BLaER1 treated with 17β-estradiol and CSF1 and Interleukin-3, amounts not matched to agents 10 nM and 100 nM (cell line): Measurements from ENCODE around the gene ADAM15.

Source experiments
- H3K27ac ChIP-seq, 11 experiments: shearing (Covaris generic); formaldehyde crosslinking; 2 replicates each; pipeline ENCODE4 v1.8.1; 2022
- H3K27me3 ChIP-seq, 11 experiments: shearing (Covaris generic); formaldehyde crosslinking; 2 replicates each; pipeline ENCODE4 v1.8.1; 2022
- H3K36me3 ChIP-seq, 11 experiments: shearing (Covaris generic); formaldehyde crosslinking; 2 replicates each; pipeline ENCODE4 v1.8.1; 2022
- H3K4me1 ChIP-seq, 10 experiments: shearing (Covaris generic); formaldehyde crosslinking; 2 replicates each; pipeline ENCODE4 v1.8.1; 2022
- H3K4me2 ChIP-seq, 11 experiments: shearing (Covaris generic); formaldehyde crosslinking; 2 replicates each; pipeline ENCODE4 v1.8.1; 2022
- H3K4me3 ChIP-seq, 10 experiments: shearing (Covaris generic); formaldehyde crosslinking; 2 replicates each; pipeline ENCODE4 v1.8.1; 2022
- H3K9ac ChIP-seq, 11 experiments: shearing (Covaris generic); formaldehyde crosslinking; 2 replicates each; pipeline ENCODE4 v1.8.1; 2022
- H3K9me3 ChIP-seq, 11 experiments: shearing (Covaris generic); formaldehyde crosslinking; replicated peaks in 1 of 11; 2 replicates each; pipeline ENCODE4 v1.8.1; 2022
- H4K20me1 ChIP-seq, 11 experiments: shearing (Covaris generic); formaldehyde crosslinking; 2 replicates each; pipeline ENCODE4 v1.8.1; 2022
- Cebpa-rat ChIP-seq, 11 experiments: shearing (Covaris generic); IDR thresholded peaks; 2 replicates each; pipeline ENCODE4 v1.8.1; 2022

ADAM15 gene, protein sequence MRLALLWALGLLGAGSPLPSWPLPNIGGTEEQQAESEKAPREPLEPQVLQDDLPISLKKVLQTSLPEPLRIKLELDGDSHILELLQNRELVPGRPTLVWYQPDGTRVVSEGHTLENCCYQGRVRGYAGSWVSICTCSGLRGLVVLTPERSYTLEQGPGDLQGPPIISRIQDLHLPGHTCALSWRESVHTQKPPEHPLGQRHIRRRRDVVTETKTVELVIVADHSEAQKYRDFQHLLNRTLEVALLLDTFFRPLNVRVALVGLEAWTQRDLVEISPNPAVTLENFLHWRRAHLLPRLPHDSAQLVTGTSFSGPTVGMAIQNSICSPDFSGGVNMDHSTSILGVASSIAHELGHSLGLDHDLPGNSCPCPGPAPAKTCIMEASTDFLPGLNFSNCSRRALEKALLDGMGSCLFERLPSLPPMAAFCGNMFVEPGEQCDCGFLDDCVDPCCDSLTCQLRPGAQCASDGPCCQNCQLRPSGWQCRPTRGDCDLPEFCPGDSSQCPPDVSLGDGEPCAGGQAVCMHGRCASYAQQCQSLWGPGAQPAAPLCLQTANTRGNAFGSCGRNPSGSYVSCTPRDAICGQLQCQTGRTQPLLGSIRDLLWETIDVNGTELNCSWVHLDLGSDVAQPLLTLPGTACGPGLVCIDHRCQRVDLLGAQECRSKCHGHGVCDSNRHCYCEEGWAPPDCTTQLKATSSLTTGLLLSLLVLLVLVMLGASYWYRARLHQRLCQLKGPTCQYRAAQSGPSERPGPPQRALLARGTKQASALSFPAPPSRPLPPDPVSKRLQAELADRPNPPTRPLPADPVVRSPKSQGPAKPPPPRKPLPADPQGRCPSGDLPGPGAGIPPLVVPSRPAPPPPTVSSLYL

DNA sequence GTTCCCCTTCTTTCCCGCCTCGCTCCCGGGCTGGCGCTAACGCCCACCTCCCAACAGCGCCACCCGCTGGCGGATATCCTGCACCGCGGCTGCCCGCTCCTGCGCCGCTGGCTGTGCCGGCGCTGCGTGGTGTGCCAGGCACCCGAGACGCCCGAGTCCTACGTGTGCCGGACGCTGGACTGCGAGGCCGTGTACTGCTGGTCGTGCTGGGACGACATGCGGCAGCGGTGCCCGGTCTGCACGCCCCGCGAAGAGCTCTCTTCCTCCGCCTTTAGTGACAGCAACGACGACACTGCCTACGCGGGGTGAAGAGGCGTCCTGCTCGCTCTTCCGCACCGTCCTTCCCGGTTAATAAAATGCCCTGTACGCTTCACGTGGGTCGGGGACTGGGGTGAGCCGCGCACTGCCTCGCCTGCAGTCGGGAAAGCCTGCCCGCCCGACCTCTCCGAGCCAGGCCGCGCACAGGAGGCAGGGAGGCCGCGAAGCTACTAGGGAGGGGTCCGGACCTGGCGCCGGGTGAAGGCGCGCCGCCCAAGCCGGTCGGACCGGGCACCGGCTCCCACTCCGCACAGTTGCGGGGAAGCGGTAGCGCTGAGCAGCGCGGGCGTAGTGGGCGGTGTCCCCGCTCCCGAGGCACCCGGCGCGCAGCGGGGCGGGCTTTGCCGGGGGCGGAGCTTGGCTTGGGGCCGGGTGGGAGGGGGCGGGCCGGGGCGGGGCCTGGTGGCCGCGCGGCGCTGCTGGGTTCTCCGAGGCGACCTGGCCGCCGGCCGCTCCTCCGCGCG, at the start of gene ADAM15:
ADAM15 (plus strand) TSS at position 757 of the 782 bp plus-strand sequence. CDS start 71 bp downstream, outside the sequence.
- peak within 1 kb of the TSS; percentile 84 to 95 (median 89) for H3K4me3 ChIP-seq
- peaks cover 0 to 42% (median 21%) of the 10 kb centered on the region in 11 experiments; a peak in 18 of 22 replicates for H4K20me1 ChIP-seq
- no peaks in the 10 kb centered on the region for H3K27me3 ChIP-seq
- peak within 1 kb of the TSS; percentile 79 to 89 (median 85) for H3K9ac ChIP-seq
- H3K27ac ChIP-seq, result peak within 1 kb of the TSS; percentile 39 to 79 (median 71); a peak in 21 of 22 replicates
- peak within 1 kb of the TSS; percentile 92 to 100 (median 100) for H3K4me2 ChIP-seq
- no peaks in the 10 kb centered on the region for H3K9me3 ChIP-seq
- peaks cover 33 to 48% (median 41%) of the 10 kb centered on the region in 10 experiments for H3K4me1 ChIP-seq
- no peak for TF ChIP-seq Cebpa-rat (IDR thresholded peaks at IDR 0.05)
- H3K36me3 ChIP-seq, result peaks cover 6 to 26% (median 22%) of the 10 kb centered on the region in 11 experiments; a peak in 21 of 22 replicates

DNA sequence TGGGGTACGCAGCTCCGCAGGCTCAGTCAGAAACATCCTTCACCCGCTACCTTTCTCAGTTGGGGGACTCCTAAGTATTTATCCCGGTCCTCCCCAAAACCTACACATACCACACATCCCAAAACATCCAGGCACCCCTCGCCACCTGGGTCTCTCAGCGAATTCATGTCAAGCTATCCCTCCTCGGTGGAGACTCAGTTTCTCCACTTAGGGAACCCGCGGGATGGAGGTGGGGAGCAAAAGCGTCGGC, 49.8 kb upstream of the ADAM15 start:
- Histone ChIP-seq H3K4me2 (peak overlapping the region; percentile 91 to 100 (median 99)), H3K27me3 (no peaks in the 10 kb centered on the region), H4K20me1 (peaks cover 0 to 8% (median 0%) of the 10 kb centered on the region in 11 experiments; a peak in 2 of 22 replicates), H3K27ac (peak overlapping the region; percentile 68 to 90 (median 85)), H3K9me3 (no peaks in the 10 kb centered on the region), H3K36me3 (no peaks in the 10 kb centered on the region), H3K9ac (peak overlapping the region; percentile 74 to 87 (median 83)), H3K4me3 (peak overlapping the region; percentile 63 to 96 (median 72)), H3K4me1 (peaks cover 54 to 72% (median 68%) of the 10 kb centered on the region in 10 experiments)
- TF ChIP-seq Cebpa-rat (IDR thresholded peaks at IDR 0.05), result no peak

DNA sequence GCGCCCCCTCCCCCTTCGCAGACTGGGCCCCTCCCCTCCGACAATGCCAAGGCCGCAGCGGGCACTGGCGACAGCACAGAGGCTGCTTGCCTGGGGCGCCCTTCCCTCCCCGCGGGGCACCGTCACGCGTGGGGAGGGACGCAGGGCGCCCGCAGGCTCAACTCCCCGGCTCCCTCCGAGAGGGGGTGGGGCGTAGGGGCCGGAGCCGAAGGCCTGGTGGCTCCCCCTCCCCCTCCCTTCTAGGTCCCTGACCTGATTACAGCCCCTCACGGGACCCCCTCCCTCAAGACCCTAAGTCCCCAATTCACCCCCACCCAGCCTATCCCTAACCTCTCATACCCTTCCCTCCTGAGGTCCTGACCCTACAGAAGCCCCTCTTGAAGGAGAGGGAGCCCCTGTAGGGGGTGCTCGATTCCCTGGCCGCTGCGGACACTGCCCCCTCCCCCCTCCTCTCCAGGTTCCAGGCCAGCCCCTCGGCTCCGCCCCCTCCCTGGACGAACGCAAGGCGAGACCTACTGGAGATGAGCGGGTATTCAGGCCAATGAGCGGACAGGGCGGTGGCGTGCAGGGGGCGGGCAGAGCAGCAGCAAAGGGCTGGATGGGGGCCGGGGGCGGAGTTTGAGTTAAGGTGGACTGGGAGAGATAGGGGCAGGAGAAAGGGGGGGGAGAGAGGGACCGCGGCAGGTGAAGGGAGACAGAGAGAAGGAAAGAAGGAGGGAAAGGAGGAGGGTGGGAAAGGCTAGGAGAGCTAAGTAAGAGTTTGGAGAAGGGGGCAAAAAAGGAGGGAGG, 49.2 kb upstream of the ADAM15 start:
- no peak for TF ChIP-seq Cebpa-rat (IDR thresholded peaks at IDR 0.05)
- H3K27ac ChIP-seq, result peak overlapping the region; percentile 68 to 90 (median 85); a peak in 20 of 22 replicates
- H4K20me1 ChIP-seq, result peaks cover 0 to 8% (median 0%) of the 10 kb centered on the region in 11 experiments; a peak in 2 of 22 replicates
- H3K4me1 ChIP-seq, result peaks cover 54 to 72% (median 68%) of the 10 kb centered on the region in 10 experiments
- peak overlapping the region; percentile 91 to 100 (median 99) for H3K4me2 ChIP-seq
- no peaks in the 10 kb centered on the region for H3K36me3 ChIP-seq
- H3K9me3 ChIP-seq, result no peaks in the 10 kb centered on the region
- H3K27me3 ChIP-seq, result no peaks in the 10 kb centered on the region
- peak overlapping the region; percentile 63 to 96 (median 72) for H3K4me3 ChIP-seq
- peak overlapping the region; percentile 74 to 87 (median 83) for H3K9ac ChIP-seq

DNA sequence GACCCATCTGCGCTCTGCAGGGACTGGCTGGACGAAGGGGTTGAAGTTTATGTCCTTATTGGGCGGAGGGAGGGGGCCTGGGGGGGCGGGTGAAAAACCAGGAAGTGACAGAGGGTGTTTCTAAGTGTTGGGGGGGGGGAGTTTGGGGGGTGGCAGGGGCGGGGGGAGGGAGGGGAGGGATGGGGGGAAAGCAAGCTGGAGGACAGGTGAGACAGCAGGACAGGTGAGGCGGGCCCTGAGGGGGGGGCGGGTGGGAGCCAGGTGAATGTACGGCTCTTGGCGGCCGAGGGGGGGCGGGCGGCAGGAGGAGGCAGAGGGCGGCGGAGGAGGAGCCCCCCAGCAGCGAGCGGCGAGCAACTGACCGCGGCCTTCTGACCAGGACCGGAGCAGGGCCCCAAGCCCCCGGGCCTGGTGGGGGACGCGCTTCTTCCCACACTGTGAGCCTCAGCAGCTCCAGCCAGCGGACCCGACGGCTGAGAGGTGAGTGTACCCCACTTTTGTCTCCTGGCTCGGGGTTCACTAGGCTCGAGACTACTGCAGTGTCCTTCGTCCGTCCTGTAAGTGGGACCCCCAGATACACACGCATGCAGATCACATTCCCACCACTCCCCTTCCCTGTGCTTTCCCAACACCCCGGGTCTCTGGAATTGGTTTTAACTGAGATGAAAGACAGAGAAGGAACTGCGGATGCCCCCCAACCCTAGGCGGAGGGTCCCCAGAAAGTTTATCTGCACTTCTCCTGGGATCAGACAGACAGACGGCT, 48.5 kb upstream of the ADAM15 start, which contains the start of gene ZBTB7B:
ZBTB7B (plus strand) TSS at position 339 of the 763 bp plus-strand sequence. CDS start 11,859 bp downstream, outside the sequence.
- no peaks in the 10 kb centered on the region for H3K9me3 ChIP-seq
- peak within 1 kb of the TSS; percentile 98 to 100 (median 99) for H3K4me2 ChIP-seq
- no peaks in the 10 kb centered on the region; a peak in 1 of 22 replicates for H3K36me3 ChIP-seq
- peak within 1 kb of the TSS; percentile 83 to 97 (median 87) for H3K9ac ChIP-seq
- peaks cover 0 to 7% (median 0%) of the 10 kb centered on the region in 11 experiments; a peak in 1 of 22 replicates for H4K20me1 ChIP-seq
- H3K27me3 ChIP-seq, result no peaks in the 10 kb centered on the region
- H3K27ac ChIP-seq, result peak within 1 kb of the TSS; percentile 78 to 93 (median 88)
- TF ChIP-seq Cebpa-rat (IDR thresholded peaks at IDR 0.05), result no peak
- peak within 1 kb of the TSS; percentile 80 to 99 (median 92) for H3K4me3 ChIP-seq
- H3K4me1 ChIP-seq, result peaks cover 54 to 72% (median 68%) of the 10 kb centered on the region in 10 experiments

DNA sequence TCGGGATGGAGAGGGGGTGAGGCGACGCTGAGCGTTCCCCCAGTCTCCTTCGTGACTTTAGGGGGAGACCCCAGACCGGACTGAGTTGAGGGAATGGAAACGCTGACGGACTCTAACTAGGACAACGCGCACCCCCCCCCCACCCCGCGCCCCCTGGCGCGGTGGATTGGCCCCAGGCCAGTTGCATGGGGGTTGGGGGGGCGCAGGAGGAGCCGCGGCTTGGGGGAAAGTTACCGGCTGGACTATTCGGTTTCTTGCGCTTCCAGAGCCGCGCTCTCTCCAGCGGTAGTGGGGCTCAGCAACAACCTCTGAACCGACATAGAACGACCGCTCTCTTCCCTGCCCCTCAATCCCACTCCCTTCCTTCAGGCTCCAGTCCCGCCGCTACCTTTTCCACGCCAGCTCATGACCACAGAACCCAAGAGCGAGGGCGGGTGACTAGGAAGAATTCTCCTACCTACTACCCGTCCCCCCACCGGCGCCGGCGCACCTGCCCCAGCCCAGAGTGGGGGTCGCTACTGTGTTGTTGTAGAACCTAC, 47.8 kb upstream of the ADAM15 start:
- peak overlapping the region; percentile 83 to 97 (median 87) for H3K9ac ChIP-seq
- peaks cover 54 to 72% (median 68%) of the 10 kb centered on the region in 10 experiments for H3K4me1 ChIP-seq
- peaks cover 0 to 13% (median 0%) of the 10 kb centered on the region in 11 experiments; a peak in 1 of 22 replicates for H4K20me1 ChIP-seq
- H3K4me3 ChIP-seq, result peak overlapping the region; percentile 80 to 99 (median 92)
- no peaks in the 10 kb centered on the region for H3K9me3 ChIP-seq
- H3K27ac ChIP-seq, result peak overlapping the region; percentile 78 to 93 (median 87)
- peak overlapping the region; percentile 95 to 100 (median 98) for H3K4me2 ChIP-seq
- H3K27me3 ChIP-seq, result no peaks in the 10 kb centered on the region
- no peak for TF ChIP-seq Cebpa-rat (IDR thresholded peaks at IDR 0.05)
- no peaks in the 10 kb centered on the region; a peak in 1 of 22 replicates for H3K36me3 ChIP-seq

DNA sequence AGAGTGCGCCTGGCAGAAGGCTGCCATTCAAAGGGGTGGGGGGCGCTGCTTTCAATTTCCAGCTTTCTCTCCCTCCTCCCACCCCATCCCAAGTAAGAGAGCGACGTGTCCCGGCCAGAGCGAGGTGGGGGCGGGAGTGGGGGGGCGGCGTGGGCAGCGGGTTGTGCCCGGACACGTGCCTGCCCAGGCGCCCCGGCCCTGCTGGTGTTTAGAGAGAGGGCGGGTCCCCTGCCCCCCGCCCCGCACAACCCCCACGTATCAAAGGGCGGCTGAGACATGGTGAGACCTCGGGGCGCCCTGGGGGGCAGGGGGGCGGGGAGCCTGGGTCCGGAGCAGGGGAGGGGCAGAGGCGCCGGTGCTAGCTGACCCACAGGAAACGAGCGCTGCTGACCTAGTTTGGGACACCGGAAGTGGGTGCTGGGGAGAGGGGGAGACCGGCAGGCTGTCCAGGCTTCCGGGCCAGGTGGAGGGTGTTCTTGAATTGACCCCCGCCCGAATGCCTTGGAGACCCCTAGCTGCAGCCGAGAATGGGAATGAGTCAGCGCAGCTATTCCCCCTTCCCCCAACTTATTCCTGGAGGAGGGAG, 47.3 kb upstream of the ADAM15 start:
- peak overlapping the region; percentile 95 to 100 (median 98) for H3K4me2 ChIP-seq
- H3K27me3 ChIP-seq, result no peaks in the 10 kb centered on the region
- peak overlapping the region; percentile 80 to 99 (median 92) for H3K4me3 ChIP-seq
- H3K27ac ChIP-seq, result peak overlapping the region; percentile 78 to 93 (median 87)
- H3K4me1 ChIP-seq, result peaks cover 54 to 72% (median 69%) of the 10 kb centered on the region in 10 experiments
- H3K9ac ChIP-seq, result peak overlapping the region; percentile 83 to 97 (median 87)
- no peak for TF ChIP-seq Cebpa-rat (IDR thresholded peaks at IDR 0.05)
- no peaks in the 10 kb centered on the region for H3K9me3 ChIP-seq
- peaks cover 0 to 15% (median 0%) of the 10 kb centered on the region in 11 experiments; a peak in 1 of 22 replicates for H4K20me1 ChIP-seq
- no peaks in the 10 kb centered on the region; a peak in 1 of 22 replicates for H3K36me3 ChIP-seq
